HUDEP-2 (cell line): Measurements from ENCODE around the gene TAC3.
A peak's percentile ranks its signal among the peaks of the same experiment; 100 is the strongest.
"Not testable (repeated sequence)": the region's sequence is repeated elsewhere in the genome, so short reads cannot be mapped to it uniquely, and the experiment has no call there.

ENCODE experiments used
- DNase-seq, 76 experiments: peaks; one replicate each; lab custom pipeline; 2025; ENCODE audit not compliant: unreplicated experiment in 76 of 76; lab: John Stamatoyannopoulos, UW

TAC3 gene

DNA sequence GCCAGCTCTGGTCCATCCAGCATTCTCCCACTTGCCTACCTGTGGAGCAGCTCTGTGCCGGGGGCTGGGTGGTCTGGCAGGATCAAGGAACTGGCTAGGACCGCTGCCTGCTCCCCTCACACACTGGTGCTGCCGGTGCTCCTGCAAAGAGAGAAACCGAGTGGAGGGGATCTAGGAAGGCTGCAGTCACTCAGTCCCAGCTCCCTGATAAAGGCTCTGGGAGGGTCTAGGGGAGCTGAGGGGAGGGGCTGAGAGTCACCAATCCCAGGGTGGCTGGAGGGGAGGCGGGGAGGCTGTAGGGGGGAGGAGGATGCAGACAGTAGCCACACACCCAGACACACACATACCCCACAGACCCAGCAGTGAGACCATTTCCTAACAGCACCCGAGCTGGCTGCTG lies at the start of gene TAC3:
TSS of gene TAC3 (minus strand) at position 182 of the 400 bp plus-strand sequence. CDS start 732 bp downstream, outside the sequence.
- peak in 1 of 76 experiments; percentile 4 for DNase-seq

DNA sequence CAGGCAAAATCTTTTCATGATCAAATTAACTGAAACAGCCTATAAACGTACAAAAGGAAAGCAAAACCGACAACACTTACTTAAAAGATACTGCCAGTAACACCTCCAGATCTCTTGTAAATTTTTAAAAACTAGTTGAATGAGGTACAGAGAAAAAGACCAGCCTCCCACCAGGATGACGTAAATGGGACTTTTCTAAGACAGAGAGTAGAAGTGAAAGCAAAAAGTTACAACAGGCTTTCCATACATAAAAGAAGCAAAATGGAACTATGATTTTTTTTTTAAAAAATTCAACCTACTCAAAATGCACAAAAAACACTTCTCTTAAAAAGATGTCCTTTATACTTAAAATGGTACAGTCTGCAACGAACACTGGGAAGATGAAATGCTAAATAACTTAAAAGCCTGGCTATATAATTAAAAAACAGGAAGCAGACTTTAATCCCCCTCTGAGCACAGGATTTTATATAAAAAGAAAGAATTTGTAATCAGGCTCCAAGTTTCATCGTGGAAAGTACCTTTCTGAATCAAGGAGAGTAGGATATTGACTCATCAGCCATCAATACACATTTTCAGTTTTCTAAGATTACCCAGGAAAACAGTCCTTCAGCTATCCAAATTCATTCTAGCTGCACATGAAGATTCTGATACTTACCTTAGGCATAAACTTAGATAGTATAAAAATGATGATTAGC lies 47.8 kb upstream of the TAC3 start:
- DNase-seq = no peak

DNA sequence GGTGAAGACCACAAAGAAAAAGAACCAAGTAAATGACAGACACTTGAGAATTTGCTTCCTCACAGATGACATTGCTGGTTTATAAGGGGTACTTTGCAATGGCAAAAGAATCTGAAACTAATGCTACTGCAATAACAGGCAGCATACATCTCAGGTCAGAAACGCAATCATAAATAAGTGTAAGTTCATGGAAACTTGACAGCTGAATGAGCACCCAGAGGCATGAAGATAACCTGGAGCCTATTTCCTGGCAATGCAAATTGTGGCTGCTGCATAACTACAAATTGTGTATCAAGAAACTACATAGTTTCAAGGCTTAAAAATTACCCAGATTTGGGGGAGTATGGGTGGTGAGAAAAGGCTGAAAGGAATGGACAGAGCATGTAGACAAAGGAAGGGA lies 42.1 kb upstream of the TAC3 start:
- no peak for DNase-seq

DNA sequence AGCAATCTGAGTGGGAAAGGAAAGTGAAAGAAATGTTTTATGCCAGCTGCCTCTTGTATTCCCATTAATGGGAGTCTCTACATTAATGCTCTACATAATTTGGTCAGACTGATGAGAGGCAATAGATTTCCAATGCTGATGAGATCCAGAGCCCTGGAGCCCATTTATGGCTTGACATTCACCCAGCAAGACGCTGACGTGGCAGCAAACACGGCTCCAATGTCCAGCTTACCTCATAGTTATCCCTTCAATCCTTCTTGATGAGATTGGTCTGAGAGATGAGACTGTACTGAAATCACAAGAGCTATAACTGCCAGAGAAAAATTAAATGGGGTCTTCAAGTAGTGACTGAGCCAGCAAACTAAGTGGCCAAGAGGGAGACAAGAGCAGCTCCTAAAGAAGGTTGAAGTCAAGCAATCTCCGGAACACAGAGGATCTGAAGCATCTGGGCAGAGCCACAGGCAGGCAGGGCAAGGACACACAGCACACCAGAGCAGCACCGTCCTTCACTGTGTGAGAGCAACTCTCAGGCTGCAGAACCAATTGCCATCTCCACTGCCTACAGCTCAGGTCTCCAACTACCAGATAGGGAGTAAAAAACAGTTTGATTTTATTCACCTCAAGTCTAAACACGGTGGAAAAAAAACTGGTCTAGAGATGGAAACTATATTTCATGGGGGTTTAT lies 40.9 kb upstream of the TAC3 start:
- no peak for DNase-seq

DNA sequence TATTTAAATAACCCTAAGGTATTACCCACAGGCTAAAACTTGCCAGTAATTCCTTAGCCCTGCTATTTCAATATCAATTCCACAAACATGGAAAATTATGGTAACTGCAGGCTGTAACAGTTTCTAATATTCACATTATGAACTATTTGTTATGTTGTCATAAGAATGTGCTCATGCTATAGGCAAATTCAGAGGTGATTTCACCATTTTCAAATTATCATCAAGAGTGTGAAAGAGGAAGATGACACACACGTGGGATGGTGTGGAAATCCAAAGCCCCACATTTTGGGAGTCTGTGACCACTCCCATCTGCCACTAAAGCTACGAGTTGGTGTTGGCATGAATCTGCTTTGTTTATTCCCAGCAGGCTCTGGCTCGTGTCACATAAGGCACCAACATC lies 39.5 kb upstream of the TAC3 start:
- no peak for DNase-seq

DNA sequence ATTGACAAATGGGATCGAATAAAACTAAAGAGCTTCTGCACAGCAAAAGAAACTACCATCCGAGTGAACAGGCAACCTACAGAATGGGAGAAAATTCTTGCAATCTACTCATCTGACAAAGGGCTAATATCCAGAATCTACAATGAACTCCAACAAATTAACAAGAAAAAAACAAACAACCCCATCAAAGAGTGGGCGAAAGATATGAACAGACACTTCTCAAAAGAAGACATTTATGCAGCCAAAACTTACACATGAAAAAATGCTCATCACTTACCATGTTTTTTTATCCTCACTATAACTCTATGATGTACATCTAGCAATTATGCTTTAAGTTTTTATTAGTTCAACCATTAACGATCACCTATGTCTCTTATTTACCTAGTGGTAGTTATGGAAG lies 37.6 kb upstream of the TAC3 start:
- DNase-seq = not testable (repeated sequence)

DNA sequence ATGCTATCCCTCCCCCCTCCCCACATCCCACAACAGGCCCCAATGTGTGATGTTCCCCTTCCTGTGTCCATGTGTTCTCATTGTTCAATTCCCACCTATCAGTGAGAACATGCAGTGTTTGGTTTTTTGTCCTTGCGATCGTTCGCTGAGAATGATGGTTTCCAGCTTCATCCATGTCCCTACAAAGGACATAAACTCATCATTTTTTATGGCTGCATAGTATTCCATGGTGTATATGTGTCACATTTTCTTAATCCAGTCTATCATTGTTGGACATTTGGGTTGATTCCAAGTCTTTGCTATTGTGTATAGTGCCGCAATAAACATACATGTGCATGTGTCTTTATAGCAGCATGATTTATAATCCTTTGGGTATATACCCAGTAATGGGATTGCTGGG lies 36.8 kb upstream of the TAC3 start:
- not testable (repeated sequence) for DNase-seq

DNA sequence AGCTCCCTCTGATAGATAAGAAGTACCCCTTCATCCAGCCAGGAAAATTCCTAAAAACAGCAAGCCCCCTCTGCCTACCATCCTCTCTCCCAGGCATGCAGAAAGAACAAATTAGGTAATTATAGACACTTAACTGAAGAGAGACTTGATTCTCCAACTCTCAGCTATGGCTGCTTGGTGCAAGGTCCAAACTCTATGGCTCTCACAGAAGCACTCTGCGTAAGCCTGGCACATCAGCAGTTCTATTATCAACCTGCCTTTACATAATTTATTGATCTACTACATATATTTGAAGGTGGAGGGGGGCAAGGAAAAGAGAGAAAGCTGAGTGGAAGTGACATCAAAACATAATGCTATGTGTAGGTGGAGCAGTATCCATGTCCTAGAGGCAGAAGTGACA lies 34.7 kb upstream of the TAC3 start:
- no peak for DNase-seq

DNA sequence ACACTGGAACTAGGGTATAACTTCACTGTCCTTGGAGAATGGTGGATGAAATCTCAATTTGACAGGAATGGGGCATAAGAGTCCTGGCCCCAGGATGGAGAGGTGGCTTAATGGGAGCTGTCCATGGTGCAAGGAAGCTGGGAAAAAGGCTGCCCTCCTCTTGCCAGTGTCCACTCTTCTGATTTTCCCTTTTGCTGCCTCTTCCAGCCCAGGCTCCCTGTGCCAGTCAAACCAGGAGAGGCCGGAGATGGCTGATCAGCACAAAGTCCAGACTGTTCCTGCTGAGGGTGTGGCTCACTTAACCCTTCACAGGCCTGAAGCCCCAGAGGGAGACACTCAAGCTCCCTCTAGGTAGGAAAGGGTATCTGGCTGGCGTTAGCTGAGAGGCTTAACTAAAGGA lies 33.6 kb upstream of the TAC3 start, which contains the start of gene MYO1A:
TSS of gene MYO1A (minus strand) at position 240 of the 400 bp plus-strand sequence. CDS start 1,806 bp downstream, outside the sequence.
- DNase-seq = no peak

DNA sequence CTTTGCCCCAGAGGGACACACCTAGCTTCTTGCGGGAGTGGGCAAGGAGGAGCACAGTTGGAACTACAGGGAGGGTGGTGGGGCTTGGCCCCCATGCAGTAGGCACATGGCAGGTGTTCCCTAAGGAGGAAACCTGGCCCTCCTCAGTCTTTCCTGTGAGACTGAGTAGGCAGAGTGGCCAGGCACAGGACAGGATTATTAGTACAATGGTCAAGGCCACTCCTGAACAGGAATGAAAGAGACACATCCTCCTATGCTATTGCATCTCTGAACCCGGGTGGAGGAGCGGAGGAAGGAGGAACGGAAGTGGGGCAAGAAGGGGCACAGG lies 32.8 kb upstream of the TAC3 start:
- DNase-seq = no peak

DNA sequence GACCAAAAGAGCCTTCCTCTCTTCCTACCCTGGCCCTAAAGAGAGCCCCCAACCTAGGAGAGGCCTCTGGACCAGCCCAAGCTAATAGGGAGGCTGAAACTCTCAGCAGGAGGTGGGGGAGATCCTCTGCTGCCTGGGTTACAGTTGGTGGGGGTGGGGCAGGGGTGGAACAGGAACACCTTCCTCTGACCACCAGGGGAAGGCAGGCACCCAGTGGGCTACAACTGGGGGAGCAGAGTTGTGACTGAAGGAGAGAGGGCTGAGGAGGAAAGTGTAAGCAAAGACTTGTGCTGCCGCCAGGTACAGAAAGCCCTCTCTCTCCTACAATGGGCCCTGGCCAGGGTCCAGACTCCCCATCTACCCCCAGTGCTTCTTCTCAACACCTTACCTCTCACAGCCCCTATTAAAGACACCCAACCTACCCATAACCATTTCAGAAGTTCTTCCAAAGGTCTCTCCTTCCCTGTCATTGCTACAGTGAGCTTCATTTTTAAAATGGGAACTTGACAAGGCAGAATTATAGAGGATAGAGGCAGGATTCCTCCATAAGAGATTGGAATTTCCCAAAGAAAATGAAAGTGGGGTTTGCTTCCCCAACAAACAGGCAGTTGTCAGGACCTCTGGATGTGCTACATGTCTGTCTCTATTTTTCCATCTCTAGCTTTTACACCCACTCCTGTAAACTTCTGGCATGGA lies 32.2 kb upstream of the TAC3 start:
- DNase-seq = no peak

DNA sequence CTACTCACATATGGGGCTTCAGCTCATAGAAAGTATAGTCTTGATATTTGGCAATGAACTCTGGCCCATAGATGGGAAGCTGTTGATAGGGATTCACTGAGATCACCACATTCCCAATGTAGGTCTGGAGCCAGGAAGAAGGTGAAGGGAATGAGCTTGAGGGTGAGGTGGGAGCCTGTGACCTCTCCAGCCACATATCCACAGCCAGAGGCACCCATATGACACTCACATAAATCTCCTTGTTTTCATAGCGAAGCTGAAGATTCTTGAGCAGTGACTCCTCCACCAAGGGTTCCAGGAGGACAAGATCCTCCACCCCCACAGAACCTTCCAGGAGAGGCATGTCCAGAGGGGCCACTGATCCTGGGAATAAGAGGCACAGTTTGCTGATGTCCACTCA lies 31.7 kb upstream of the TAC3 start:
- no peak for DNase-seq

DNA sequence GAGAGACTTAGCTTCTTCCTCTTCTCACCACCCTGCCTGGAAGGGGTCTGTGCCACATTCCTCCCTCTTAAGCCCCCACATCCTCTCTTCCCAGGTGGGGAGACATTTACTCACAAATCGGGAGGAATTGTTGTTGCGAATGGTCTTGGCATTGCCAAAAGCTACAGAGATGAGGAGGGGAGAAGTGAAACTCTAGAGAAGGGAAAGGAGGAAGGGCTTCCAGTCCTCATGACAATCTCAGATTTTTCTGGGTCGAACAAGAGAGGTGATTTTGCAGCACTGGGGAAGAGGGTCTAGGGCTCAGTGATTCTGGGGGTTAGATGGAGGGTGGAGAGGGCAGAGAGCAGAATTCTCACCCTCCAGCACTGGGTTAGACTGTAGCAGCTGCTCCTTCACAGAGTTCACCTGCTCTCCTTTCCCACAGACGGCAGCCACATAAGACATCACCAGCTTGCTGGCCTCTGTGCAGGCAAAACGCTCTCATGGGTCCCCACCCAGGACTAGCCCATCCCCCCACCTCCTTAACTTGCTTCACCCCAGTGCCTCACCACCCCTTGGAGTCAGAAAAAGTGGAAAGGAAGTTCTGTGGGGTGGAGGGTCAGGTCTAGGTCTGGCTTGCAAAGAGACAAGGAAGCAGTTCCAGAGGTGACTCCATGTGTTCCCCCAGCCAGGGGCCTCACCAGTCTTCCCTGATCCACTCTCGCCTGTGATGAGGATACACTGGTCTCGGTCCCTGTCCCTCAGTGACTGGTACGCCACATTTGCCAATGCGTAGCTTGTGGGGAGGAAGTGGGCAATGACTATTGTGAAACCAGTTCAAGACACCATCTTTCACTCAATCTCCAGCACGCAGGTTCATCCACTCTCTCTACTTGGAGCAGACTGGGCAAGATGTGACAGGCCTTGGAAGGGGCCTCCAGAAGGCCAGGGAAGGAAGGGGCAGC lies 30.9 kb upstream of the TAC3 start:
- no peak for DNase-seq

DNA sequence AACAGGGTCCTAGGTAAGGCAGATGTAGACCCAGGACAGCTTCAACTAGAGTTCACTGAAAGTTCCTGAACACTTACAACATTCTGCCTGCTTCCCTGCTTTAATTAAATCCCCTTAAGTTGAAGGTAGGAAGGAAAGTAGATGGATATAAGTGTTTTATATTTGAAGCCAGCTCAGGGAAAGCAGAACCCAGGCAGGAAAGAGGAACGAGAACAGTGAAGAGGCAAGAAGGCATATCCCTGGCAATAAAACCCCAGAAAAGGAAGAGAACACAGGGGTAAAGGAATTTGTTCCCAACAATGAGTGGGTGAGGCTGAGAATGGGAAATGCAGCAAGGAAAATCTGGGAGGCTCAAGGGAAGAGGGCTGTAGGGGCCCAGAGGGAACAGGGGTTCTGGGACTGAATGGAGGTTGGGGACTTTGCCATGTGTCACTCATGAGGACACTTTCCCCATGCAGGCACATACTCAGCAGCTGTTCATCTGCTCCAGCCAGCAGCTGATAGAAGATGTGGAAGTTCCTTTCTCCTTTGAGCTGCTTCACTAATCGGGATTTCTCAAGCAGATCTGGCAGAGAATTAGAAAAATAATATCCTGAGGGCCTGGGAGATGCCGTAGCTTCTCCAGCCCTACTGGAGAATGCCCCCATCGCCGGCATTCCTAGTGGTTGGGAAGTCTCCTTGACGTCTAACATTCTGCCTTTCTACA lies 29.9 kb upstream of the TAC3 start:
- DNase-seq = no peak

DNA sequence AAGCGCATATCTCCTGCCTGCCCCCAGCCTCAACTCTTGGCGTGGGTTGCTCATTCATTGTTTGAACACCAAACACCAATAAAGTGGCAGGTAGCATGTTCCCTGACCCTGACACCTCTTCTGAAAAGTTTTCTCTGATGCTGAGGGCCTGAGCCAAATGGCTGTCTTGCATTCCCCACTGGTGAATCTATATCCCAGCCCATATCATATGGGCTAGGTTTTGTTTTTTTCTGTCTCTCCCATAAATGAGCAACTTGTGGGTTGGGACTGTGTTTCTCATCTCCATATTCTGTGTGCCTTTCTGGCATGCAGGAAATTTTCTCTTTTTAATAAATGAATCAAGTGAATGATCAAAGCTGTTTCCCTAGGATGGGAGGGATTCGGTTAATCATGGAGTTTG lies 28.6 kb upstream of the TAC3 start:
- DNase-seq = no peak

DNA sequence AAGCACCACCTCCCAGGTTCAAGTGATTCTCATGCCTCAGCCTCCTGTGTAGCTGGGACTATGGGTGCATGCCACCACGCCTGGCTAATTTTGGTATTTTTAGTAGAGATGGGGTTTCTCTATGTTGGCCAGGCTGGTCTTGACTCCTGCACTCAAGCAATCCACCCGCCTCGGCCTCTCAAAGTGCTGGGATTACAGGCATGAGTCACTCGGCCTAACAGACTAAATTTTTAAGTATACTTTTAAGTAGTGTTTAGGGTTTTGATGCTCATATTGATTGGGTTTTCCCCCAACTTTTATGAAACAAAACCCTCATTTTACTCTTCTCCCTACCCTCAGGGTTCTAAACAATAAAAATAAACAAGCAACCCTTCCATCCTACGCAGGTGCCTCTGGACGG lies 28.1 kb upstream of the TAC3 start:
- no peak for DNase-seq

DNA sequence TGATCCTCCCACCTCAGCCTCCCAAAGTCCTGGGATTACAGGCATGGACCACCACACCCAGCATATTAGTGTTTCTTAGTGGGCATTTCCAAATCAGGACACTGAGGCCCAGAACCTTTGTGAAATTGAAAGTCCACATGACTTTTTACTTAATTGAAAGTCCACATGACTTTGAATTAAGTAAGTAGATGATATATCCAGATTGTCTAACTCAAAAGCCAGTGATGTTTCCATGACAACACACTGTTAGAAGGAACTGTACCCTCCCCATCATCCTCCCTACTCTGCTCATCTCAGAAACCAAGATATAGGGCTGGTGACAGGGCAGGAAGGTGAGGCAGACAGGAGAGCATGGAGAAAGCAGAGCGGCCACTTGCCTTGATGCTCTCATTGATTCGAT lies 26.4 kb upstream of the TAC3 start:
- DNase-seq = no peak

DNA sequence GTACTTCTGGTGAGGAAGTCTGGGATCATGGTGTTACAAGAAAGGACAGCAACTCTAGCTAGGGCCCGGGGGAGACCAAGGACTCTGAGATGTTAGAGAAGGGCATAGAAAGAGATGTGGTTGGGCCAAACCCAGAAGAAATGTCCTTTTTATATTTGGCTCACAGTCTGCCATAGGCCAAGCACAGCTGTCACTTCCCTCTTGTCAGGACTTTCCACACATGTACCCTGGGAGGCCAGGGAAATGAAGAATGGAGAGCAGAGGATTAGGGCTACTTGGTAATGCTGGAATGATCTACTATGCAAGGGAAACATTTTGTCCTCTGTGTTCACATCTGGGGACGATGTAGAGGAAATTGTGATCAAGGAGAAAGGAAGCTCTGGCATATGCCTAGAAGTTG lies 24.4 kb upstream of the TAC3 start:
- no peak for DNase-seq

DNA sequence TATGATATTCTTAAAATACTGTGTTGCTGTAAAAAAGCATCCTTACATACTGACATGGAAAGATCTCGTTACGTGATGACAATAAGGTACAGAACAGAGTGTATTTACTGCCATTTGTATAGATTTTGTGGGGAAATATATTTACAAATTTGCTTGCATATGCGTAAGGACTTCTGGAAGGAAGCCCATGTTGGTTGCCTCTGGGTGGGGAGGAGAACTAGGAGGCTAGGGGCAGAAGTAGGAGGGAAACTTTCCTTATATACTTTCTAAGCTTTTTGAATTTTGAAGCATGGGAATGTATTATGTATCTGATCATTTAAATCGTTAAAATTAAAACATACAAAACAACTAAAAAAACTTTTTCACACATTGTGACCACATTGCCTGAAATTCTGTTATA lies 23.9 kb upstream of the TAC3 start:
- DNase-seq = no peak
